ENCODE measurements around the gene SLC26A11. TPM values are rescaled to one million over a fixed set of nuclear protein-coding genes. Genes with fewer than 3 reads are reported as not detected.

The SLC26A11 gene
- total RNA-seq, 3 donors from 2014 or later (not counting 1 experiment from before 2014, with no cell fraction given) = 33.9 to 37.6 (median 35.8) TPM

DNA sequence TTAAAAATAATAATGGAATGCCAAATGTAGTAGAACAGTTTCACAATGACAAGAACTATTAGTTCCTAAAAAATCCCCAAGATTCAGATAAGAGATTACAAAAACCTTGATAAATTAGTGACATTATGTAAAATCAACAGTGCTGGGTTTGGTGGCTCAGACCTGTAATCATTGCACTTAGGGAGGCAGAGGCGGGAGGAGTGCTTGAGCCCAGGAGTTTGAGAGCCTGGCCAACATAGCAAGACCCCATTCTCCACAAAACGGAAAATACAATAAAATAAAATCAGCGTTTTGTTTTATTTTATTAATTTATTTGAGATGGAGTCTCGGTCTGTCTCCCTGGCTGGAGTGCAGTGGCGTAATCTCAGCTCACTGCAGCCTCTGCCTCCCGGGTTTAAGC lies 46.3 kb upstream of the SLC26A11 start:
- ATAC-seq = no peak
- no peaks in the 10 kb centered on the region for H3K4me1 ChIP-seq (ENCODE audit: control insufficient read depth, insufficient read depth, low read length)
- DNase-seq = no peak
- TF ChIP-seq, protein P1, sequence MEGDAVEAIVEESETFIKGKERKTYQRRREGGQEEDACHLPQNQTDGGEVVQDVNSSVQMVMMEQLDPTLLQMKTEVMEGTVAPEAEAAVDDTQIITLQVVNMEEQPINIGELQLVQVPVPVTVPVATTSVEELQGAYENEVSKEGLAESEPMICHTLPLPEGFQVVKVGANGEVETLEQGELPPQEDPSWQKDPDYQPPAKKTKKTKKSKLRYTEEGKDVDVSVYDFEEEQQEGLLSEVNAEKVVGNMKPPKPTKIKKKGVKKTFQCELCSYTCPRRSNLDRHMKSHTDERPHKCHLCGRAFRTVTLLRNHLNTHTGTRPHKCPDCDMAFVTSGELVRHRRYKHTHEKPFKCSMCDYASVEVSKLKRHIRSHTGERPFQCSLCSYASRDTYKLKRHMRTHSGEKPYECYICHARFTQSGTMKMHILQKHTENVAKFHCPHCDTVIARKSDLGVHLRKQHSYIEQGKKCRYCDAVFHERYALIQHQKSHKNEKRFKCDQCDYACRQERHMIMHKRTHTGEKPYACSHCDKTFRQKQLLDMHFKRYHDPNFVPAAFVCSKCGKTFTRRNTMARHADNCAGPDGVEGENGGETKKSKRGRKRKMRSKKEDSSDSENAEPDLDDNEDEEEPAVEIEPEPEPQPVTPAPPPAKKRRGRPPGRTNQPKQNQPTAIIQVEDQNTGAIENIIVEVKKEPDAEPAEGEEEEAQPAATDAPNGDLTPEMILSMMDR (IDR thresholded peaks at IDR 0.05) = no peak
- peaks cover 0 to 7% of the 10 kb centered on the region in 2 donors for H3K27me3 Mint-ChIP-seq (ENCODE audit: low read depth in 2 of 2)
- no peaks in the 10 kb centered on the region for H3K9me3 ChIP-seq (ENCODE audit: control insufficient read depth, insufficient read depth, low read length)
- H3K27me3 ChIP-seq (ENCODE audit: control insufficient read depth, insufficient read depth, low read length) = no peaks in the 10 kb centered on the region
- no peaks in the 10 kb centered on the region for H3K36me3 Mint-ChIP-seq
- 100% methylated on average over 1 of the region's 6 CpGs for WGBS (ENCODE audit: insufficient coverage)
- intact Hi-C loops (cut with micrococcal nuclease) = no loop called here
- H3K27ac ChIP-seq (ENCODE audit: low read length) = no peak overlapping the region
- H3K4me3 Mint-ChIP-seq = no peak overlapping the region
- no peaks in the 10 kb centered on the region for H3K4me1 Mint-ChIP-seq
- H3K9me3 Mint-ChIP-seq = no peaks in the 10 kb centered on the region
- H3K4me3 ChIP-seq (ENCODE audit: low read length) = no peak overlapping the region
- no peaks in the 10 kb centered on the region for H3K36me3 ChIP-seq (ENCODE audit: control insufficient read depth, insufficient read depth, low read length)
- H3K27ac Mint-ChIP-seq = no peak overlapping the region

DNA sequence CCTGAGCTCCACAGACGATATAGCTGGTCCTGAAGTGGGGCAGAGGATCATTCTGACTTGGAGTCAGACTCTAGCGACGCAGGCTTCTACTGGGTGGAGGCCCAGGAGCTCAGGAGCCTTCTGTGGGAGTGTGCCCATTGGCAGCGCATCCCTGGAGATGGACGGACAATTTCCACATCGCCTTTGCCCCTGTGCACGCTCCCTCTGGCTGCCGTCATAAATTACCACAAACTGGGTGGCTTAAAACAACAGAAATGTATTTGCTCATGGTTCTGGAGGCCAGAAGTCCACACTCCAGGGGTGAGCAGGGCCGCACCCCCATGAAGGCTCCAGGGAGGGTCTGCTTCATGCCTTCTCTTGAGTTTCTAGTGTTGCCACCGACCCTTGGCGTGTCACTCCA lies 43.5 kb upstream of the SLC26A11 start:
- no peak overlapping the region for H3K27ac Mint-ChIP-seq
- Histone ChIP-seq H3K4me1 (ENCODE audit: control insufficient read depth, insufficient read depth, low read length) (no peaks in the 10 kb centered on the region), H3K27ac (ENCODE audit: low read length) (no peak overlapping the region), H3K27me3 (ENCODE audit: control insufficient read depth, insufficient read depth, low read length) (no peaks in the 10 kb centered on the region), H3K9me3 (ENCODE audit: control insufficient read depth, insufficient read depth, low read length) (no peaks in the 10 kb centered on the region), H3K4me3 (ENCODE audit: low read length) (no peak overlapping the region), H3K36me3 (ENCODE audit: control insufficient read depth, insufficient read depth, low read length) (no peaks in the 10 kb centered on the region)
- intact Hi-C loops (cut with micrococcal nuclease) = no loop called here
- no peak for DNase-seq
- H3K4me3 Mint-ChIP-seq = no peak overlapping the region
- no peaks in the 10 kb centered on the region for H3K4me1 Mint-ChIP-seq
- peaks cover 0 to 4% of the 10 kb centered on the region in 2 donors for H3K27me3 Mint-ChIP-seq (ENCODE audit: low read depth in 2 of 2)
- no peak for ATAC-seq
- H3K9me3 Mint-ChIP-seq = no peaks in the 10 kb centered on the region
- TF ChIP-seq, protein P1 (IDR thresholded peaks at IDR 0.05) = no peak
- 90% methylated on average over 11 of the region's 11 CpGs for WGBS (ENCODE audit: insufficient coverage)
- H3K36me3 Mint-ChIP-seq = no peaks in the 10 kb centered on the region

DNA sequence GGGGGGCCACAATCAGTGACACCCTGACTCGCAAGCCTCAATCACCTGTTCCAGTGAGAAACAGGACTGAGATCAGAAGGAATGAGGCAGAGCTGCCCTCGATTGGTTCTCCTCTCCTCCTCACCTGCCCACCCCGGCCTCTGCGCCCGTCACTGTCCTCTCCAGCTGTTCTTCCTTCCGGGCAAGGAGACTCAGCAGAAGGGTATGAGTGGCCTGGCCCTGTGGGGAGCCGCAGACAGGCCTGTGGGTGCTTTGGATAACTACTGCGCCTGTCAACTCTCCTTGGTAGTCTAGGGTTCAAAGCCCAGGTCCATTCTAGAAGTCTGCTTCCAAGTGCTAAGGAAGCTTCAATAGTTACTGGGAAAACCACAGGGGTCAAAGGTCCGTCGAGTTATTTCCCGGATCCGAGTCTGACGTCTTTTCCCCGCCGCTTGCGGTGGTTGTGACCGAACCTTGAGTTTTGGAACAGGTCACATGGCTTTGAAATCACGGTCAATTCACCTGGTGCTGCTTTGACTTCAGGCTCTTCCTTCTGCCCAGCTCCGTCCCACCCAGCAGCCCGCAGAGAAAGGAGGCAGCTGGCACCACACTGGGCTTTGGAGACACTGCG lies 42.1 kb upstream of the SLC26A11 start:
- ATAC-seq = no peak
- no peak overlapping the region for H3K4me3 Mint-ChIP-seq
- Histone ChIP-seq H3K36me3 (ENCODE audit: control insufficient read depth, insufficient read depth, low read length) (no peaks in the 10 kb centered on the region), H3K27me3 (ENCODE audit: control insufficient read depth, insufficient read depth, low read length) (no peaks in the 10 kb centered on the region), H3K27ac (ENCODE audit: low read length) (no peak overlapping the region), H3K4me1 (ENCODE audit: control insufficient read depth, insufficient read depth, low read length) (no peaks in the 10 kb centered on the region), H3K9me3 (ENCODE audit: control insufficient read depth, insufficient read depth, low read length) (no peaks in the 10 kb centered on the region), H3K4me3 (ENCODE audit: low read length) (no peak overlapping the region)
- H3K27me3 Mint-ChIP-seq (ENCODE audit: low read depth in 2 of 2) = peaks cover 0 to 4% of the 10 kb centered on the region in 2 donors
- TF ChIP-seq, protein P1 (IDR thresholded peaks at IDR 0.05) = no peak
- H3K9me3 Mint-ChIP-seq = no peaks in the 10 kb centered on the region
- no peaks in the 10 kb centered on the region for H3K36me3 Mint-ChIP-seq
- intact Hi-C loops (cut with micrococcal nuclease) = no loop called here
- H3K4me1 Mint-ChIP-seq = no peaks in the 10 kb centered on the region
- no peak overlapping the region for H3K27ac Mint-ChIP-seq
- DNase-seq = no peak
- 86% methylated on average over 21 of the region's 21 CpGs for WGBS (ENCODE audit: insufficient coverage)

DNA sequence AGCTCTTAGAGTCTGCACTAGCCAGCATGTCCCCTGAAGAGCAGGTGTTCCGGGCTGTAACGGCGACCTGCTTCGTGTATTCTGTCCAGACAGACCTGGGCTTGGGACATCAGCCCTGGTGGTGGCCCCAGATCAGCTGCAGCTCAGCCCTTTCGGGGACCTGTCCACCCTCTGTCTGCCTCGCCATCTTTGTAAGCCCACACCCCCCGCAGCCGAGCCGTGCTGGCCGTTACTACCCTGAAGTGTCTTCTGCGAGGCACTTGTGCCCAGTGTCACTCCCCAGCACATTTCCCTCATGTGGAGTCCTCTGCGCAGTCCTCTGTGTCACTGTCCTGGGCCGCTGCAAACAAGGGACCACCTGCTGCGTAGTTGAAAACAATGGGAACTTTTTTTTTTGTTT lies 40.0 kb upstream of the SLC26A11 start:
- Histone ChIP-seq H3K9me3 (ENCODE audit: control insufficient read depth, insufficient read depth, low read length) (no peaks in the 10 kb centered on the region), H3K36me3 (ENCODE audit: control insufficient read depth, insufficient read depth, low read length) (no peaks in the 10 kb centered on the region), H3K4me1 (ENCODE audit: control insufficient read depth, insufficient read depth, low read length) (no peaks in the 10 kb centered on the region), H3K27me3 (ENCODE audit: control insufficient read depth, insufficient read depth, low read length) (no peaks in the 10 kb centered on the region), H3K4me3 (ENCODE audit: low read length) (no peak overlapping the region), H3K27ac (ENCODE audit: low read length) (no peak overlapping the region)
- H3K4me3 Mint-ChIP-seq = no peak overlapping the region
- H3K9me3 Mint-ChIP-seq = no peaks in the 10 kb centered on the region
- DNase-seq (no peak), ATAC-seq (no peak)
- TF ChIP-seq, protein P1 (IDR thresholded peaks at IDR 0.05) = no peak
- H3K27me3 Mint-ChIP-seq (ENCODE audit: low read depth in 2 of 2) = peaks cover 0 to 4% of the 10 kb centered on the region in 2 donors
- 89% methylated on average over 14 of the region's 14 CpGs for WGBS (ENCODE audit: insufficient coverage)
- H3K27ac Mint-ChIP-seq = no peak overlapping the region
- intact Hi-C loops (cut with micrococcal nuclease) = no loop called here
- no peaks in the 10 kb centered on the region for H3K4me1 Mint-ChIP-seq
- no peaks in the 10 kb centered on the region for H3K36me3 Mint-ChIP-seq
